Measurements from ENCODE around the gene CCDC102B.
"Not testable (repeated sequence)": the region's sequence is repeated elsewhere in the genome, so short reads cannot be mapped to it uniquely, and the experiment has no call there.

CCDC102B gene

DNA sequence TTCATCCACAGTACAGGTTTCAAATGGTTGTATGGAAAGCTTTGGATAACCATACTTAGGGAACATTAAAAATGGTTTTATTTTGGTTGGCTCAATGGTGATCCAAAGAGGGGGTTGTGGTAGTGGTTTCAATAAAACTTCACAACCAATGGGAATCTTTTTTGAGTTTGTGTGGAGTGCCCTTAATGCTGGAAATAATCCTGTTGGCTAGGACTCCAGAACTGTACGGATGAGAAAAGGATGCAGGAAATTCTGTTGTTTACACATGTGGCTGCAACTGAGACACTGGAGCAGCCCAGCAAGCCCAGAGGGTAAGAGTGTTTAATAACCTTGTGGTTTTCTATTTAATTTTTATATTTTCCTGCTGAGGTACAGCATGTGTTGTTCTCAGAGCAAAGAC, at the start of gene CCDC102B:
TSS of gene CCDC102B (plus strand) at position 210 of the 400 bp plus-strand sequence. CDS start 38,684 bp downstream, outside the sequence.
- DNase-seq (ENCODE audit: low read depth, low spot score) = no peak

DNA sequence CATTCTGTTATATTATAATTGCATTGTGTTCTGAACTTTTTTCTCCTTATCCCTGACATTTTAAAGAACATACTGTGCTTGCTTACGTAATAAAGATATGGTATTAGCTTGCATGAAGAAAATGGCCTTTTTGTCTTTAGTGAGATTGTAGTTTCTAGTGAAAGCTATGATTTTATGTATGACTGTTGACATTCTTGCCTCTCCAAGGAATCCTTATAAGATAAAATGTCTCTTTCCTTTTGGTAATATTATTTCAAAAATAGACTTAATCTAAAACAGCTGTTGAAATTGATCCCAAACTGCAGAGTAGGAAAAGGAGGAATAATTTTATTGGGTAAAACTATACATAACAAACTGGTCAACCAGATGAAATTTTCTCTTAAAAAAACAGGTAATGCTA, 40.8 kb upstream of the CCDC102B start:
- DNase-seq (ENCODE audit: low read depth, low spot score) = no peak

DNA sequence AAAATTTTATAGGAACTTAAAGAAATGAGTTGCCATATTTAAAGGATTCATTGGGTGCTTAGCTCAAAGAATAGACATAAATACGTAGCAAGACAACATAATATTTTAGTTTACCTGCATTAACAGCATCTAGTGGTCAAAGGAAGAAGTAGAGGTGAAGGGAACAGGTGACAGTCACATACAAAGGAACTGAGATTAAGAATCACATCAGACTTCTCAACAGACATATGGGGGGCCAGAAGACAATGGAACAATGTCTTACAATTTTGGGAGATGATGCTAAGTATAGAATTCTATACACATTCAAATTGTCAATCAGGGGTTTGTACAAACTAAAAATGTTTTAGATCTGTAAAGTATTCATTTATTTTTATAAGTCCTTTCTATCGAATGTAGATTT, 38.6 kb upstream of the CCDC102B start:
- DNase-seq (ENCODE audit: low read depth, low spot score) = no peak

DNA sequence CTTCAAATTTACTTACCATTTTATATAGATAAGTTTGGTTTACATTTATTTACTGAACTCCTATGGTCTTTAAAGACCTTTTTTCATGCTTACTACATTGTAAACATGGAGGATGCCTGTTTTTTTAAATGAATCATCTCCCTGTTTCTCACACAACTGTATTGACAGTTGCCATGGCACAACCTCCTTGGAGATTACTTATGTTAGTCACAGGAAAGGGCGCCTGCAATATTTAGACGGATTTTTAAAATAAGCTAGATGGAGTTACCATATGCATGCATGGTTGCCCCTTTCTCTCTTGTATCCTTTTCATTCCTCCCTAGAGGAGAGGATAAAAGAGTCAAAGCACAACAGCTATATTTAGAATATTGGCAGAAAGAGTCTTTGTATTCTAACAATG, 34.8 kb upstream of the CCDC102B start:
- no peak for DNase-seq (ENCODE audit: low read depth, low spot score)

DNA sequence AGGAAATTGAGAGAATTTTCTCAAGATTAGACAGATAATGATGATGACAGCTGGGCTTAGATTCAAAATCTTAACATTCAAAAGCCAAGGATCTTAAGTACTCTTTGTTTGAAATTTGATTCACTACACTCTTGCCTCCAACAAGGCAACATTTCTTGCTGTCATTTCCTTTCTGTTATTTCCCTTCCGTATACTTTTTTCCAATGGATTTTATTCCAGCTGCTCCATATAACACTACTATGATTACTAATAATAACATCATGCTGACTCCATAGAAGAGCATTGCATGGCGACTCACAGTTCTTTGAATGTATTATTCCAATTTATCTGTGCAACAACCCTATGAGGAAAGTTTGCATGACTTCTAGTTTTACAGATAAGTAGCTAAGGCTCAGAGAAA, 33.9 kb upstream of the CCDC102B start:
- no peak for DNase-seq (ENCODE audit: low read depth, low spot score)

DNA sequence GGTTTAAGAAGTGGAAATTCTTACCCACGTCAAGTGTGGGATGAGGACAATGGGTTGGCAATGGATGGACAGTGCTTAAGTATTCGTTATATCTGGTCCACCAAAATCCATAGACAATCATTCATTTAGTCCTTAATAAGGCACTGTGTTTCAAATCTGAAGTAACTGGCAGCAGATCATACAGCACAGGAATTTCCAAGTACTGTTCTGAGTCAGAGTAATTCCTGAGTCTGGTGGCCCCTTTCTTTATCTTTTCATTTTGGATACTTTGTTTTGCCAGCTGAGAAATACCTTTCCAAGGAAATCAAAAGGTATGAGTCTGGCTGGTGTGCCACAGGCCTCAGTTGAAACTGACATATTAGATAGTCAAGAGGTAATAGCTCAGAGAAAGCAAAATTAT, 31.4 kb upstream of the CCDC102B start:
- DNase-seq (ENCODE audit: low read depth, low spot score) = no peak

DNA sequence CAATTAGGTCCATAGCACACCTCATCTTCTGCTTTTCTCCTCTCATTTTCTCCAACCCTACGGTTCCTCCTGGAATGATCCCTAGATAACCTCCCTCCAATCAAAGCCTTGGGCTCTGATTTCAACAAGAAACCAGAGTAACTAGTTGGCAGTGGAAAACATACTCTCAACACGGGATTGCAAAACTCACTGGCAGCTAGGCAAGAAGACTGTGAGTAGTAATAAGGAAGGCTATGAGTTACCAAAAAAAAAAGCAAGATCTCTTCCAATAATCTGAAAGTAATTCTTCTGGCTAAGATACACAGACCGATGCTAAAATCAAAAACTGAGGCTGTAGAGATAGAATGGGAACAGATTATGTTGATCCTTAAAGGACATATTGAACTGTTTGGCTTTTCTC, 28.4 kb upstream of the CCDC102B start:
- no peak for DNase-seq (ENCODE audit: low read depth, low spot score)

DNA sequence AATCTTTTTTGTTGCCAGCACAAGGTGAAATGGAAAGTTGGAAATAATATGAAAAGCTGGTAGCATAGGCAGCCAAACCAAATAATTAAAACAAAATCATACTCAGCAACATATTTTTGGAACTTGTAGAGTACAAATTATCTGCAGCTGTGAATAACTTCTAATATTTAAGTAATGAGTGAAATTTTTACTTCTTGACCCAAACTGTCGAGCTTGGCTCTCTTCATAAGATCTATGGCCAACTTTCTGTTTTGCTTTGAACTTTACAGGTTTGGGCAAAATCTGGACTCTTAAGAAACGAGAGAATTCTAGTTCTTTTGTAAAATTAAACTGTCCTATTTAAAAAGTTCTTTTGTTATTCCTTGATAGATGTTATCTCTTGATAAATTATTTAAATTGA, 25.6 kb upstream of the CCDC102B start:
- DNase-seq (ENCODE audit: low read depth, low spot score) = no peak

DNA sequence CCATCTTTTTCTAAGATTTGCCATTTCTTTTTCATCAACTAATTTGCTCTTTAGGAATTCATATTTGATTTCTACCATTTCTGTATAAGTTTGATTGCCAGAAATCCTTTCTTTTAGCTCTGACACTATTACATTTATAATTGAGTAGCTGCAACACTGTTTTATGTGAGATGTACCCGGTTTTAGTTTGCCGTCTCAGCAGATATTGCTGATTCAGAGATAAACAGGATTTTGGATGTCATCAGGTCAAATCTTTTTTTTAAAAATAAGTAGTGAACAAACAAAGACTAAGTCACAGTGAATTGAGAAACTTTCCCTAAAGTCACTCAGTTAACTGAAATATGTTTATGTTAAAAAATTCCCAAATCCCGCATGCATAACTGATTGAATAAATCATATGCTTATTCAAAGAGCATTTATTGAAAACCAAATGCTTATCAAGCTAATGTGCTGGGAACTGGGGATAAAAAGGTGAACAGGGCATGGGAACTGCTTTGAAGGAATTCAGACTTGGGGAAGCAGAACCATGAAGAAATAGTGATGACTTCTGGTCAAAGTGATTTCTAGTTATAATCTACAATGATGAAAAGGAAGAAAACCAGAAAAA, 19.5 kb upstream of the CCDC102B start:
- no peak for DNase-seq (ENCODE audit: low read depth, low spot score)

DNA sequence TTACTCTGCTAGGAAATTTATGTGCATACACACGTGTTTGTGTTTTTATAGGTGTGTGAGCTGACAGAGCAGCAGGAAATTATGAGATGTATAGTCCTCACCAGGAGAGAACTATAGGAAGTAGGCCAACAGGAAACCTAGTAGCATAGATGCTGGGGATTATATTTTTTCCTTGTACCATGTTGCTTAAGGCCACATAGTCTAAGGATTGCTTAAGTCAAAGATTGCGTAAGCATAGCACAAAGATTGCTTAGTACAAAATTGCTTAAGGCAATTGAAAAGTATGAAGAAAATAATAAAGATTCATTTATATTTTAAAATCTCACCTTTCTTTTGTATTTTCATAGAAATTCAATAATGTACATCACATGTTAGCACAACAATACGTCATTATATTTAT, 18.7 kb upstream of the CCDC102B start:
- no peak for DNase-seq (ENCODE audit: low read depth, low spot score)

DNA sequence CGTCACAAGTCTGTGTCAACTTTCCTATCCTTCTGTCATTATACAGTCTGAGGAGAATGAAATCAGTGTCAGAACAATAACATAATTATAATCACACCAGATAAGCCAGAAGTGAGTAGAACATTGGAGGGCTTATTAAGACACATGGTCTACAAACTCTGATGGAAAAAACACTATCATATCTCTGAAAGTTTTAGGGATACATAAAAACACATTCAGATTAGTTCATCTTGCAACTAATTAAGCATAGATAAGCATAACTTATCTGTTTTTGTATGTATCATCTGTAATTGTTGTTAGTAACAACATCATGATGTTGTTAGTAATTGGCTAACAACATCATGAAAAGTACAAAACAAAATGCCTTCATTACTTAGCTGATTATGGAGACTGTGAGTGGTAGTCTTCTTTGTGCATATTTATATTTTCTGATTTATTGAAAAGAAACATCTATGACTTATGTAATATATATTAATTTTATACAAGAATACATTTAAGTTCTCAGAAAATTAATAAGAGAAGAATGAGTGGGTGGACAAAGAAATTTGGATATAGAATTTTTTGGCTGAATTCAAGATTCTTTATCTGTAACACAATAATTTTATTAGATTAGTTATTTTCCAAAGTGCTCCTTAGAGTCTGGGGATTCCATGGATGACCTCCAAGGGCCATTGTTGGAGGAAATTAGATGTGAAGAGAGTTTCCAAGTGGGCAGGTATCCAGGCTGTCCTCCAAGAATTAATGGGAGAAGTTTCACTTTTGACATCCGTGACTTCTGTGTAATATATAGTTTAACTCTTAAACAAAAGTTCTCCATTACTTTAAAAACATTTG, 16.9 kb upstream of the CCDC102B start:
- no peak for DNase-seq (ENCODE audit: low read depth, low spot score)

DNA sequence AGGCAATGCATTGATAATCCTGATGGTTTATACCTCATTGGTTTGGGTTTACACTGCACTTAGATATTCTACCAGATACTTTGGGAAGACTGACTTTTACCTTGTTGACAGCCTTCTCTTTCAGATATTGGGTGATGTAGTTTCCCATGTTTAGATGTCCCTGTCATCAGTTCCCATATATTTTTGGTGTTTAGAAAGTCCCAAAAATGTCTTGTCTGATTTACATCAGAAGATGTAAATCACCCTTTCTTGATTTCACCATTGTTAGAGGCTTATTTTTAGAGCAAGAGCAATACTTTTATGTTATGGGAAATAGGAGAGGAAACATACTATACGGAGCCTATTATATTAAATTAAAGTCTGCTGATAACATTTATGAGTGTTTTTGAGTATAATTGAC, 14.4 kb upstream of the CCDC102B start:
- DNase-seq (ENCODE audit: low read depth, low spot score) = no peak

DNA sequence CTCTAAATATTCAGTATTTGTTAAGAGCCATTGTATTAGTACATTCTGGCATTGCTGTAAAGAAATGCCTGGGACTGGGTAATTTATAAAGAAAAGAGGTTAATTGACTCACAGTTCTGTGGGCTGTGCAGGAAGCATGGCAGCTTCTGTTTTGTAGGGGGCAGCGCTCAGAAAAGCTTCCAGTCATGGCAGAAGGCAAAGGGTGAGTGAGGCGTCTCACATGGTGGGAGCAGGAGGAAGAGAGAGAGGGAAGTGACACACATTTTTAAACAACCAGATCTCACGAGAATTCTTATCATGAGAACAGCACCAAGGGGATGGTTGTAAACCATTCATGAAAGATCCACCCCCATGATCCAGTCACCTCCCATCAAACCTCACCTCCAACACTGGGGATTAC, 13.8 kb upstream of the CCDC102B start:
- no peak for DNase-seq (ENCODE audit: low read depth, low spot score)

DNA sequence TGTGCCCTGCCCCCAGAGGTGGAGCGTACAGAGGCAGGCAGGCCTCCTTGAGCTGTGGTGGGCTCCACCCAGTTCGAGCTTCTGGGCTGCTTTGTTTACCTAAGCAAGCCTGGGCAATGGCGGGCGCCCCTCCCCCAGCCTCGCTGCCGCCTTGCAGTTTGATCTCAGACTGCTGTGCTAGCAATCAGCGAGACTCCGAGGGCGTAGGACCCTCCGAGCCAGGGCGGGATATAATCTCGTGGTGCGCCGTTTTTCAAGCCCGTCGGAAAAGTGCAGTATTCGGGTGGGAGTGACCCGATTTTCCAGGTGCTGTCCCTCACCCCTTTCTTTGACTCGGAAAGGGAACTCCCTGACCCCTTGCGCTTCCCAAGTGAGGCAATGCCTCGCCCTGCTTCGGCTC, 7.6 kb upstream of the CCDC102B start:
- DNase-seq (ENCODE audit: low read depth, low spot score) = not testable (repeated sequence)

DNA sequence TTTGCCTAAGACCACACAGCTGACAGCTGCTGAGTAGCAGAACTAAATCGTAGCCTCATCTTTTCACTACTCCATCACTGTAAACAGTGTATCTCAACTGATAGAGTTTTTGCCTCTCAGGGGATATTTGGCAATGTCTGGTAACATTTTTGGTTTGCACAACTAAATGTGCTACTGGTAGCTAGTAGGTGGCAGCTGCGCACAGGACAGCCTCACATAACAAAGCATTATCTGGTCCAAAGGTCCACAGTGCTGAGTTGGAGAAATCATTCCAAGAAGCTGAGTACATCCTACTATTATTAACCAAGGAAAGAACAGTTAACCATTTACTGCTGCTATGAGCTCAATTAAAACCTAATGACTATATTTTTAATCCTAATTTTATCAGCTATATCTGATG, 6.1 kb upstream of the CCDC102B start:
- no peak for DNase-seq (ENCODE audit: low read depth, low spot score)

DNA sequence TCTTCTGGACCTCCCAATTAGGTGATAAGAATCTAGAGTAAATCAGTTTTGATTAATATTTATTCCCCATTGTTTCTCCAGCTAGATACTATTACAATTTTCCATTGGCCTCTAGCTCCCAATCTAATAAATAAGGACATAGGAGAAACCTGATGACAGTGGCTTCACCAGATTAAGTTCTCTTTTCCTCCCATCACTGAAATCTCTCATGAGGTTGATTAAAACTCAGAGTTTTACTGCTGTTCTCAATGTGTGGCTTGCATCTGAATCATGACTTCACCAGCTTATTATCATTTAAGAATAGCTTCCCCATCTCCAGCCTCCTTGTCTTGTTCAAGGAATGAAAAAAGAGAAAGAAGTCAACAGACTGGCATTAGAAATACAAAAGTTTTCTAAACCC, 3.9 kb upstream of the CCDC102B start:
- no peak for DNase-seq (ENCODE audit: low read depth, low spot score)

DNA sequence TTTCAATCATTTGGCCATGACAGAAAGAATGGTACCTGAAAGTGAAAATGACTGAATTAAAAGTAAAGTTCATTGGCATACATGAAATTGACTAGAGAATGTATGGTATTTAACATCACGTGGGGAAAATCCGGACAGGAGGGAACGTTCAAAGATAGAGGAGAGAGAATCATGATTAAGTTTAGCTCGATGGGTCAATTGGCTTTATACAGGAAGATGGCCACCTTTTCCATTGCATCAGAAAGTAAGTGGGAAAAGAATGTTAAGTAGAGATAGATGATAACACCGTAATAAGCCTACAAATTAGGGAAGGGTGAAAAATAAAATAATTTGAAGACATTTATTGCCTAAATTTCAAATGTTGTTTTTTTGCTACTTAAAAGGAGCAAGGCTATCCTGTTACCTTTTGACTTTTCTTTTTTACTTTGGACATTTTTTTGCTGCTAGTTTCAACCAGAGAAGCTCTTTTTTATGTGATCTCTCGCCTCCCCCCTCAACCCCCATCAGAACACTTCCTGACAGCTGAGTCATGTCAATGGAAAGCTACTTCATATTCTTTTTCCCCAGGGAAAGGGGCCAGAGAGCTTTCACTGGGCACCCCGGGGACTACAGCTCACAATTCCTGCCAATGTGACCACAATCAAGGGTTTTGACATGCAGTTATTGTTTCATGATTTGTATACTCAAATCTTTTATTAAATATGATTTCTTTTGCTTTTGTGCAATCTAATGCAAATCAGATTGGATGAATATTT, 767 bp upstream of the CCDC102B start:
- DNase-seq (ENCODE audit: low read depth, low spot score) = no peak

DNA sequence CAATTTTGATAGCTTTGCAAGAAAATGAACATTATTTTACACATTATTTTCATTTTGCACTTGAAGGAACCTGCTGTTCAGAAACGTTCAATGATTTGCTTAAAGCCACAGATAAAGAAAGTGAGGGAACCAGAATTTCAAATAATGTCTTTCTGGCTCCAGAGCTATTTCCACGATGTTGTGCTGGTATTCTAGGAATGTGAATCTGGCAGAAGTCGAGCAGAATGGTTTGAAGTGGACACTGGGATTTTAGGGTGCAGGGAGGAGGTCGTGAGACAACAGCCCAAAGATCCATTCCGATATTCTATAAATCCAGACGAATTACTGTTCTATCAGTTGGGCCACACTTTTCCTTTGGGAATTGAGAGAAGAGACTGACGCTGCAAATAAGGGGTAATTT, 2.2 kb downstream of the CCDC102B start:
- no peak for DNase-seq (ENCODE audit: low read depth, low spot score)

DNA sequence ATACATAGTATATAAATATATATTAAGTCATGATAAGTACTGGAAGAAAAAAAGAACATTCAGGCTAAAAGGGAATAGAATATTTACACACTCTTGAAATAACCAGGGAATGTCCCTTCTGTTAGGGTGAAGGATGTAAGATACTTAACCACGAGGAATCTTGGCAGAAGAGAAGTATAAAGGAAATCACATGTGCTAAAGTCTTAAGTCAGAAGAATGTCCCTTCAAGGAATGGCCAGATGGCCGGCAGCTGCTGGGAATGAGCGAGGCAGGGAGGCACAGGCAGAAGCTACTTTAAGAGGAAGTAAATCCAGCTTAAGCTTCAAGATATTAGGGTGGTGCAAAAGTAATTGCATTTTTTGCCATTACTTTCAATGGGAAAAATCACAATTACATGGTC, 5.5 kb downstream of the CCDC102B start:
- no peak for DNase-seq (ENCODE audit: low read depth, low spot score)

DNA sequence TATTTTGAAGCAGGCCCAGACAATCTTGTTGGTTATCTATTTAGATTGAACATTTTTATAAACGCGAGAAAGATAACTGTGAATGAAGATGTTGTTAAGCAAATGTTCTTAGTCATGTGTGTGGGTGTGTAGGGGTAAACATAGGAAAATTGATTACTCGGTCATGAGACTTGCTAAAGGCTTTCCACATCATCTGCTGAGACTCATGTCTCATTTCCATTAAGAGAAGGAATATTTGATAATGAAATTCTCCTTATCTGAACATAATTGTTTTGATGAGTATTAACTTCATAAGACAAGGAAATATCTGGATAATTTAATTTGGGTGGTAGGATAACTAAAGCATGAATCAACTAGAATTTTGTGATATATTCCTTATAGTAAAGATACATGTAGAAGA, 19.7 kb downstream of the CCDC102B start:
- no peak for DNase-seq (ENCODE audit: low read depth, low spot score)

DNA sequence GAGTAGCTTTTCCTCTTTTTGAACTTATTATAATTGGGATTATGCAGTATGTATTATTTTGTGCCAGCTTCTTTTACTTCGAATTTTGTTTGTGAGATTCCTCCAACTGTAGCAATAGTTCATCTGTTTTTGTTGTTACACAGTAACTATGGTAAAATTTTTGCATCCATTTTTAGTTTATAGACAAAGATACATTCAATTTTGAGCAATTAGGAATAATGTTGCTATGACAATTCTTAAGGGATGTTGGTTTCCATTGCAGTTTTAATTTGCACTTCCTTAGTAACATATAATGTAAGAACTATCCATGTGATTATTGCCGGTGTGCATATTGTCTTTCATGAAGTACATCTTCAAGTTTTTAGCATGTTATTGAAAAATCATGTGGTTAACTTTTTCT, 20.7 kb downstream of the CCDC102B start:
- no peak for DNase-seq (ENCODE audit: low read depth, low spot score)

DNA sequence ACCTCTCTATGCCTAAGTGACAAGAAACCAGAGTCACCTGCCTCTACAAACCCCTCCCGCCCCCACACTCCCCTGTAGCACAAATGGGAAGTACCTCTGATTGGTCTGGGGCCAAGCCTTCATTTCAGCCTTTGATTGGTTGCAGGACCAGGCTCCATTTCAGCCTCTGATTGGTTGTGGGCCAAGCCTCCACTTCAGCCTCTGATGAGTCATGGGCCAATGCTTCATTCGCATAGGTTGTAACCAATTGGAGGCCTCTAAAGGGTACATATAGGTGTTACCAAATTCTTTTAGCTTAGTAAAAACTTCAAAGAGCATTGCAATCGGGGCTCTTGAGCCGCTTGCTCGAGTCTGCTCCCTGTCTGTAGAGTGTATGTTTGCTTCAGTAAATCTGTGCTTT, 25.0 kb downstream of the CCDC102B start:
- no peak for DNase-seq (ENCODE audit: low read depth, low spot score)

DNA sequence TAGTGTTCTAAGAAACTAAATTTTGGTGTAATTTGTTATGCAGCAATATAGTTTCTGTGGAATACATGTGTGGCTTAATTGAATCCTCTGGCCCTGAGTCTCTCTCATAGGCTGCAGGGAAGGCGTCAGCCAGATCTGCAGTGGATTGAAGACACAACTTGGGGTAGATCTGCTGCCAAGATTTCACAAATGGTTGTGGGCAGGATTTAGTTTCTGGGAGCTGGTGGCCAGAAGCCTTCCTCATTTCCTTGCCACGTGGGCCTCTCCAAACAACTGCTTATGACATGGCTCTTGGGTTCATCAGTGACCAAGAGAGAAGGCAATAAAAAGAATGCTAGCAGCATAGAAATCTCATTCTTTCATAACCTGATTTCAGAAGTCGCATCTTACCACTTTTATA, 28.2 kb downstream of the CCDC102B start:
- no peak for DNase-seq (ENCODE audit: low read depth, low spot score)

Data from iPS DF 19.7 (cell line).